HG03520 (cell line): ENCODE data around the gene NPY4R2.
"Not testable (repeated sequence)": the region's sequence is repeated elsewhere in the genome, so short reads cannot be mapped to it uniquely, and the experiment has no call there.

Experiments
- ATAC-seq: cut with Tn5 transposase; IDR thresholded peaks from one replicate; pipeline ENCODE4 v1.9.1; 2021; ENCODE audit warnings: mild to moderate bottlenecking, moderate library complexity; ENCODE audit not compliant: unreplicated experiment

Gene NPY4R2, protein sequence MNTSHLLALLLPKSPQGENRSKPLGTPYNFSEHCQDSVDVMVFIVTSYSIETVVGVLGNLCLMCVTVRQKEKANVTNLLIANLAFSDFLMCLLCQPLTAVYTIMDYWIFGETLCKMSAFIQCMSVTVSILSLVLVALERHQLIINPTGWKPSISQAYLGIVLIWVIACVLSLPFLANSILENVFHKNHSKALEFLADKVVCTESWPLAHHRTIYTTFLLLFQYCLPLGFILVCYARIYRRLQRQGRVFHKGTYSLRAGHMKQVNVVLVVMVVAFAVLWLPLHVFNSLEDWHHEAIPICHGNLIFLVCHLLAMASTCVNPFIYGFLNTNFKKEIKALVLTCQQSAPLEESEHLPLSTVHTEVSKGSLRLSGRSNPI

DNA sequence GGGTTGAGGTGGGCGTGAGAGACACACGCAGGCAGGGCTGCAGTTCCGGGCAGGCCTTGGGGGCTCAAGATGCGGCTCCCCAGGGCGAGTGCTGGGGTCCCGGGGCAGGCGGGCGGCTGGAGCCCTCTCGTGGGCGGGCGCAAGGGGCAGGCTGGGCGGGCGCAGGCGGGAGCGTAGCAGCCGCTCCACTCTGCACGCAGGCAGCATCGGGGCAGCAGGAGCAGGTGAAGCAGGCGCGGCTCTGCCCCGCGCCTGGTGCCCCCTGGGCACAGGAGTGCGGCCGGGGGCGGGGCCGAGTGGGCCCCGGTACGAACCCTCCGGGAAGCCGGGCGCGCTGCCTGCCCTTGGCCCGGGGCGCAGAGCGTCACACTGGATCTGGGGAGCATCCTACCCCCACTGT is at the start of gene NPY4R2:
NPY4R2 (plus strand) TSS at position 188 of the 400 bp plus-strand sequence. CDS start 3,326 bp downstream, outside the sequence.
- ATAC-seq, result not testable (repeated sequence)

DNA sequence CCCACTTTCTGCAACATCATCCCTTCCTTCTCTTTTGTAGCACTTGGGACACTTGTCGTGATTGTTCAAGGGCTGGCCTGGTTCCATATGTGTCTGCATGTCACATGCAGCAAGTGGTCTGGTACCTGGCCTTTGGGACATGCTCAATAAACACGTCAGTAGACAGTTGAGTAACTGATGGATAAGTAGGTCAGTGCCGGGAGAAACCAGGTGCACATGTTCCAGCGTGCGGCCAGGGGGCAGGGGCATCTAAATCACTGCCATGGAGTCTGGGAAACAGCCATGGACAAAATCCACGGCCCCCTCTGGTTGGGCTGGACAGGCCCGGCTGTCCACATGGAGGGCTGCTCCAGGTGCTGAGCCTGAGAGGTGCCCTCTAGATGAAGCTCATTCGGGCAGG is 47.6 kb upstream of the NPY4R2 start:
- ATAC-seq, result not testable (repeated sequence)

DNA sequence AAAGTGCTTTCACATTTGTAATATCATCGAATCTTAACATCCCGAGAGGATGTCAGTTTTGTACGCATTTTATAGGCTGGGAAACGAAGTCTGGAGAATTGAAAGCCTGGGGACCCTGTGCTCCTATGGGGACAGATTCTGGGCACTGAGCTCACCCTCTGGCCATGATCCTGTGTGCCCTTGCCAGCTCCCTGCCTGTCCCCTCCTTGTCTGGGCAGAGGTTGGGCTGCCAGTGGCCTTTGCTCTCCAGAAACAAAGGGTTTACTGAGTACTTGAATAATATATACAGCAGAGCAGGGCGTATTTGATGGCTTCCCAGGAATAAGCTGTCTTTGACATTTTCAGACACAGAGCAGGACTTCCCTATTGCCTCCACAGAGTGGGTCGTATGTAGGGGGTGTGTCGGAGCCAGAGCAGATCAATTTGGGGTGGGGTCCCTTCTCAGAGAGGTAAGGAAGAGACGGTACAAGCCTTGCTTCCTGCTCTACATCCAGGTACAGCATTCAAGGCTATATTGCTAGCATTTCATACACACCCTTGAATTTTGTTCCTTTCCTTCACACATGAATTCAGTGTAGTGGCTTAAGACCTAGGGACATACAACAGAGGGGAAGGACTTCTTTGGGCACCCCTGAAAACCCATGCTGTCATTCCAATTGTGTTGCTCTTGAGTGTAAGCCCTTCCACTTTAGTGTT is 46.8 kb upstream of the NPY4R2 start:
- ATAC-seq, result not testable (repeated sequence)

DNA sequence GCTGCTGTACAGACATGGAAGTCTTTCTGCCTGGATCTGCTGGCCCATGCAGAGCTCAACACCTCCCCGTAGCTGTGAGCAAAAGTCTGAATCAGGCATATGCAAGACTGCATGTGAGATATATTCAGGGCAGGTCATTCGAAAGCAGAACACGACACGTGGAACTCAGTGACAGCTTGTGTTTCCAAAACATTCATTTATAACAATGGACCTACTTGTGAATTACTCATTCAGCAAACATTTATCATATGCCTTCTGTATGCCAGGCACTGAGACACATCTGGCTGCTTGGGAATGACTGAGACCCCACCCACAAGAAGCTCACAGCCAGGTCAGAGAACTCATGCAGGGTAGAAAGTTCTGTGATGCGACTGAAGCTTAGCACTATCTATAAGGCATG is 46.2 kb upstream of the NPY4R2 start:
- not testable (repeated sequence) for ATAC-seq

DNA sequence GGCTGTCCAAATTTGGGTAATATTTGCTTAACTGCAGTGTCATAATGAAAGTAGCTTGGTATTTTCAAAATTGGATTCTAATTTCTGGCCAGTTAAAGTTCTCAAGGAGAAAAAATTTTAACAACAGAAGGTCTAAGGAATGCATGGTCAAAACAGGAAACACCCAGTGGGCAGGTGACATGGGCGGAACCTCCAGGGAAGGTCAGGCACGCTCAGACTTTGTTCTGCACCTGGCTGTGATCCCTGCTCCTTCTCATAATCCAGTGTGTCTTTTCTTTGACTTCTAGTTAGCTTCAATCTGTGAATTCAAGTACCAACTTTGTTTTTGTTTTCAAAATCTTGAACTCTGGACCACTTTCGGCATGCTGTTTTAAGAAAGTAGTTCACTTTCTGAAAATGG is 34.2 kb upstream of the NPY4R2 start:
- not testable (repeated sequence) for ATAC-seq

DNA sequence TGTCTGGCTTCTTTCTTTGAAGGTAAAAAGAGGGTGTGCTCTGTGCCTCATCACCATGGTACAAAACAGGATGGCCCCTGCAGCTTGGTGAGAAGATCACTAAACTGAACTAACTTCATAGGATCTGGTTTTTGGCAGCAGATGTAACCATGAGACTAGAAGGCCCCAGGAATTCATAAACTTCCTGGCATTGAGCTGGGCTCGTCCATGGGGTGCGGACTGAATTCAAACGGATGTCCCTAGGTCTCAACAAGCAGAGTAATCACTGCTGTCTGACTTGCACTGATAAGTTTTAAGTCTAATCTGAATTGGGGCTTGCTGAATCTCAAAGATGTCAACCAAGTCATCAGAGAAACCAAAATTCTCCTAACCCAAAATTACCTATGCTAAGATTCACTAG is 33.5 kb upstream of the NPY4R2 start:
- ATAC-seq, result not testable (repeated sequence)

DNA sequence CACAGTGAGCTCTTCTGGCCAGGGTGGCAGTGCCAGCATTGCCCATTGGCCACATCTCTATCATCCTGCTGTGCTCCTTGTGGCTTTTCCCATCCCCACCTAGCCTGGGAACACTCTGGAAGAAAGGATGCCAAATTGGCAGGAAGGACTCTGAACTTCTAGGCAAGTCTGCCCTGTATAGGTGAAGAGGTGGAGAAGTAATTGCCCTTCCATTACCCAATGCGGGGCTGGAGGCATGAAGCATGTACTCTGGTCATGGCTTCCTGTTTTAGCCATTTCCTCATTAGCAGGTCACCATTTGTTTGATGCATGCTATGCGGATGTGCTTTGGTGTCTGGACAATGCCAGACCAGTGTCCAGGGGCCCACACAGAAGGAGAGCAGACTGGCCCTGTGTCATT is 32.1 kb upstream of the NPY4R2 start:
- ATAC-seq, result not testable (repeated sequence)

DNA sequence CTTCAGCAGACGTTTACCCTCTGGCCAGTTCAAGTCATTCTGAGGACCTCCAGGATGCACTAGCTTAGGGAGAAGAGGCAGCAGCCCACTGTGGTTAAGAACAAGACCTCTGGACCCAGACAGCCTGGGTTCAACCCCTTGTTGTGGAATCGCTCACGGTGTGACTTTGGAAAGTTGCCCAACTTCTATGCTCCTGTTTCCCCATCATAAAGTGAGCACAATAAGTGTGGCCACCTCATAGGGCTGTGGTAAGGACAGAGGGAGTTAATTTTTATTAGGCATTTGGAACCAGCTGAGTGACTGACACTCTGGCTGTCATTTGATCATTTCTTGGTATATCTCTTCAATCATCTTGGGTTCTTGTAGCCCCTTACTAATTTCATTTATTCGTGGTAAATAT is 31.6 kb upstream of the NPY4R2 start:
- not testable (repeated sequence) for ATAC-seq

DNA sequence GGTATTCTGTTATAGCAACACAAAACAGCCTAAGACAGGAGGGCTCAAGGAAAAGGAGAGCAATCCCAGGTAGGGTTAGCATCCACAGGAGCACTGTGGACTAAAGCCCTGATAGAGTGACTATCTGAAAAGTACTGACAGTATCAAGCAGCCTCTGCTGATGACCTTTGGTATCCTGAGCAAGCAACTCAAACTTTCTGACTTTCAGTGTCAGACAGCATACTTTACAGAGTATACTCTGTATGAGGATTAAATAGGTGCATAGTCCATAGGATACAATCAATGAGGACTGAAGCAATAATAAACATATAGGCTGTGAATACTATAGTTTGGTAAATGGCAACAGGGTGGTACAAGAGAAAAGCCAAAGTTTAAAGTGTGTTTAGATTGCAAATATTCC is 27.7 kb upstream of the NPY4R2 start:
- ATAC-seq, result not testable (repeated sequence)

DNA sequence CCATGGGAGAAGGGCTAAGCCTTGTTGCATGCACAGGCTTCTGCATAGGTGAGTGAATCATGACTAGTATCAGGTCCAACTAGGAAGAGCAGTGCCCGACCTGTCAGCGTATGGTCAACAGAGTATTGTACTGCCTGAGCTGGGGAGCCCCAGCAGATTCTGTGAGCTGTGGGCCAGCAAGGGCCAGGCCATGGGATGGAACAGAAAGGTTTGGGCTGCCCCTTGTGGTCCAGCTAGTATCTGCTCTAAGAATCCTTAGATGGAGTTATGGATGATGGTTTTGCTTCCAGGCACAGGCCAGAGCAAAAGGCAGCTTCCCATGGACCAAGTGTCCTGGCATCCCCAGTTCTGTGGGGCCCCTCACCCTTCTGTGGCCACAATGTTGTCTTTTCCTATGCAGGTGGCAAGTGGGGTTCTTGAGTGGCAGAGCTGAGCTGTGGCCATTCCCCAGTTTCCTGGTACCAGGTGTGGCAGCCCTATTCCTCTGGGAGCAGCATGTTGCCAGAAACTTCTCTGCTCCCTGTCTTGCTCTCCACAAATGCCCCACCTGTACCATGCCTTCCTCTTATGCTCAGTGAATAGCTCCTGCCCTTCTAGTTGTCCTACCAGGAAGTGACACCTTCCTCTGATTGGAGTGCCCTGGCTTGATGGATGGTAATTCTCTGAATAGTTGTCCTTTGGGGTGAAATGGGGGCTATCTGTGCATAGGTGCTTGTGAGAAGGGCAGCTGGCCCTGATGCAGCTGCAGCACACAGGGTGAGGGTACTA is 25.8 kb upstream of the NPY4R2 start:
- ATAC-seq, result not testable (repeated sequence)

DNA sequence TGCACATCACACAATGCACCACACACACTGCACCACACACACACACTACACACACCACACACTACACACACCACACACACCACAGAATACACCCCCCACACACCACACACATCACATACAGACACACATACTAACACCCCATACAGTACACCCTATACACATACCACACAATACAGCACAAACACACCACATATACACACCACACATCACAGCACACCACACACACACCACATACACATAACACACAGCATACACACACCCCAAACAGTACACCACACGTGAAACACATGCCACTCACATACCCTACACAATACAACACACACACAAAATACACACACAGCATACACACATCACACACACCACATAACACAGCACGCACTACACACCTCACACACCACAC is 23.9 kb upstream of the NPY4R2 start:
- not testable (repeated sequence) for ATAC-seq

DNA sequence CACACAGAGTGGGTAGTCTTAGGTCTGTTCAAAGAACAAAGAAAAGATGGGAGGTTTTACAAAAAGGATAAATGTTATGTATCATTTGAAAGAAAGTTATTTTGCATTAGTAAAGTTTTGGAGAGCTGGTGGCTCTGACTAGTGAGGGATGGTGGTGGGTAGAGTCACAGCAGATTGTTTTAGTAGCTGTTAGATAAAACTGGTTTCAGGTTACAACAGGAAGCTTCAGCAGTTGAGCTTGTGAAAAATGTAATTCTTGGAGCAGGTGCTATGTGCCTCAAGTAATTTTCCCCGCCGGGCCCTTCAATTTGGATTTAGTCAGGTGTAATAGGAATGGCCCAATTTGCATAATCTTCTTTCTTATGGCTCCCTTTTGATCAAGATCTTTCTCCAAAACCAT is 20.6 kb upstream of the NPY4R2 start:
- not testable (repeated sequence) for ATAC-seq

DNA sequence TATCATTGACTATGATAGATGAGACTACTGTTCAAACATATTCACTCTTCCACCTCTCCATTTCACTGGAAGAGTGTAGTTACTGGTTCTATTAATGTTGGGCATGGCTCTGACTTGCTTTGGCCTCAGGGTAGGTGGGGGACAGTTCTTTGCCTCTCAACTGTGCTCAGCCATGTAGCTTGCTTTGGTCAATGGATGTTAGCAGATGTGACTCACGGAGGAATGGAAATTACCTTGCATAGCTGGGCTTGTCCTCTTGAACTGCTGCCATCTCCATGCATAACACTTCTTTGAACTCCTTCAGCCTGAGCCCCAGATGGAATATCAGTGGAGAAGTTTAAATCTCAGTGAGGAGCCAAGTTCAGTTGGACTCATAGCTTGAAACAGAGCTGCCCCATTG is 9.1 kb upstream of the NPY4R2 start:
- not testable (repeated sequence) for ATAC-seq

DNA sequence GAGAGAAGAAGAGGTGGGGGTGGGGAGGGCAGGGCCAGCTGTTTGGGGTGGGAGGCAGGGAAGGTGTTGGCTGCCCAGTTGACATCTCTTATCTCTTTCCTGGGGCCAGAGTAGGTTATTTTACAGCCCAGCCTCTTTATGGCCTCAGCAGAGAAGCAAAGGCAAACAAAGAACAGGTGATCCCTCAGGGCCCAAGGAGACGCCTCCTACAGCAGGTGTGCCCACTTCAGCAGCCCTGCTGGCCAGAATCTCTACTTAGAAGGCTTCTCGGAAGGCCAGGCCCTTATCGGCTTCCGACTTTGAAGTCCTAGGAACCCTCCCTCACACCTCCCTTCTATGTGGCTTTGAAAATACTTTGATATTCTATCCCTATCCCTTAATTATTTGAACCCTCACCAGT is 8.0 kb upstream of the NPY4R2 start:
- ATAC-seq, result not testable (repeated sequence)

DNA sequence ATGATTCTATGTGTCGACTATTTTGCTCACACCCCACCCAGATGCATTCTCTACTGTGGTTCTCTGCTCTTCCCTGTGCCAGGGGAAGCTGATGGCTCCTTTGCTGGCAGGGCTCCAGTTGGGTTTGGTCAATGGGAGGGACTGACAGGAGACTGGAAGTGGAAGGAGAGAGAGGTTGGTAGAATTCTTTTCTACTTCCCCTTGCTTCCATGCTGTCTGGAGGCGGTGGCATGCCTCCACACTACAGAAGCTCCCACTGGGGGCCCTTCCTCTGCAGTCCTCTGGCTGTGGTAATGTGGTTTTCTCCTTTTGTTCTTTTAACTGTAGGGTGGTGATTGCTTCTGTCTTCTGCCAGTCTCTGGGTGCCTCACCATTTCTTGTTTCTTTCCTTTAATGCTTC is 4.4 kb upstream of the NPY4R2 start:
- not testable (repeated sequence) for ATAC-seq

DNA sequence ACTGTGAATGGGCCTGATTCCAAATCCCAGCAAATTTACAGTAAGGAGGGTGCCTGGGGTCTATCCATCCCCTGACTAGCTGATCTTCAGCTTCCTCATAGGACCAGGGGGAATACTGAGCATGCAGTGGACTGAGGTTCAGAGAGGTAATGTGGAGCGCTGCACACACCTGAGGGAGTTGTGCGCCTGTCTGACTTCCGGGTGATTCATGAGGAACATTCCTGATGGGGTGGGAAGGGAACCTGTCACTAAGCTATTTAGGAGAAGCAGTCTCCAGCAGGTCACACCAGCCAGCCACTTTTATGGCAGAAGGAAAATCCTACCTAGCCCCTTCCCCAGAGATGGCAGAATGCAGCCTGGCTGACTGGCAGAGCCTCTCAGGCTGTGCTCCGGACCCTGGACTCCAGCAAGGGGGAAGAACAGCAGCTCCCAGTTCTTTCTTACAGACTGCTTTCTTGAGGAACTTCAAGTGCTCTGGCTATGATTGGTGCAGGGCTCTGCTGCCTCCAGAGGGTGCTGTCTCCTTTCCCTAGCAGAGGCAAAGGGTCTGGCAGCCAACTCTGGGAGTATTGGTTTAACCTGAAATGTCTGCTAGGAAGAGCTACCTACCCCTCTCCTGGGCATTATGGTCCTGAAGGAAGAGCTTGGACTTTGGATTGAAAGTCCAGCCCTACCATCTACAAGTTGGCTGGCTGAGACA is 2.5 kb upstream of the NPY4R2 start:
- not testable (repeated sequence) for ATAC-seq

DNA sequence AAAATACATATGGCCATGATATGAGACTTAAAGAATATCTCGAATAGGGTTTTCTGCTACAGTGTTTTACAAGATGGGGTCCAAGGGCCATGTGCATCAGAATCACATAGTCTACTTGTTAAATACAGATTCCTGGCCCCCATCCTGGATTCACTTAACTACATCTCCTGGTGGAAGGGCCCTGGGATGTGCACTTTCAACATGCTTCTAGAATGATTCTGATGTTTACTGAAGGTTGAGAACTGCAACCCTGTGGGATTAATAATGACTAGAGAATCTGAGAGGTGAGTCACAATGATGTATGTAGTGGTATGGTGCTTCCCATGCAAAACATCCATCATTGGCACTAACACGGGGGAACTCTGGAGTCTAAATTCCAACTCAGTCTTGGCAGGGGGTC is 2.1 kb downstream of the NPY4R2 start:
- ATAC-seq, result not testable (repeated sequence)

DNA sequence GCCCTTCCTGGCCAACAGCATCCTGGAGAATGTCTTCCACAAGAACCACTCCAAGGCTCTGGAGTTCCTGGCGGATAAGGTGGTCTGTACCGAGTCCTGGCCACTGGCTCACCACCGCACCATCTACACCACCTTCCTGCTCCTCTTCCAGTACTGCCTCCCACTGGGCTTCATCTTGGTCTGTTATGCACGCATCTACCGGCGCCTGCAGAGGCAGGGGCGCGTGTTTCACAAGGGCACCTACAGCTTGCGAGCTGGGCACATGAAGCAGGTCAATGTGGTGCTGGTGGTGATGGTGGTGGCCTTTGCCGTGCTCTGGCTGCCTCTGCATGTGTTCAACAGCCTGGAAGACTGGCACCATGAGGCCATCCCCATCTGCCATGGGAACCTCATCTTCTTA is 4.0 kb downstream of the NPY4R2 start:
- not testable (repeated sequence) for ATAC-seq

DNA sequence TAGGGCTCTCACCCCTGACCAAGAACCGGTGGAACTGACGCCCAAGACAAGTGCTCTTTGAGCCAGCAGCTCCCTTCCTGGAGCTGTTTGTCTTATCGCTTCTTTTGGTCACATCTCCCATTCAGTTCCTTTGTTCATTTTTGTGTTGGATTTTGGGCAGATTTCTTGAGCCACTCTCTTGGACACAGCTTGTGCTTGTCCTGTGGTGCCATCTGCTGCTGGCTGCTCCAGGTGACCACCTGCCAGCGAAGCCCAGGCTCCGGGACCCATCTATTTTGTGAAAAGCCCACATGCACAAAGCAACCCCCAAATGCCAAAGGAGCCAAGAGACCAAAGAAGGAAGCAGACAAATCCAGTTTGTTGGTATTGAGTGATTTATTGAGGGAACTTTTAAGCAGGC is 6.2 kb downstream of the NPY4R2 start:
- ATAC-seq, result not testable (repeated sequence)

DNA sequence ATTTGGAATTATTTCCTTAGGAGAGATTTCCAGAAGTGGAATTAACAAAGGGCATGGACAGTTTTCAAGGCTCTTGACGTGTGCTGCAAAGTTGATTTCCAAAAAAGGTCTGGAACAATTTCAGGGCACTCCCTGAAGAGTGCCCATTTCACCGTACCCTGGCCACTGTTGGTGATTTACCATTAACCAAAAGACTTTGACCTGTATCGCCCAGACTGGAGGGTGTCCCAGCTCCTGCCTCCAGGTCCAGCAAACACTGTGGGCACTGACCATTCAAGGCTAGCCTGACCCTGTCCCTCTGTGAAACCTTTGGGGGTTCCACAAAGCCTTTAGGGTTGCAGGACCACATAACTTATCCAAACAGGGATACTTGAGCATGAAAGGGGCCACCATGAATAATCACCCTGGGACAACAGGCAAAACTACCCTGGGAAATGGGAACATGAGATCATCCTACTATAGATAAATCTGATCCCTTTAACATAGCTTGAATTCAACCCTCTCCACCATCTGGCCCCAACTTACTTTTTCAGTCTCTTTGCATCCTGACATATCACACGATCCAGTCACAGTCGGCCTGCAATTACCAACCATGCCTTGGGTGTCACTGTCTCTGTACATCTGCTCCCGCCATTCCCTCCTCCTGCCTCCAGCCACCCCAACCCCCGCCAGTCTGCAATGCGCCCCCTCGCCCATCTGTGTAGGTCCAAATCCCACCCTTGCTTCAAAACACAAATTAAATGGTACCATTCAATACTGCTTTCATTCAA is 8.9 kb downstream of the NPY4R2 start:
- ATAC-seq, result not testable (repeated sequence)
